GM18520 (cell line): Measurements from ENCODE around the gene FILIP1.

Source experiments
- ATAC-seq: cut with Tn5 transposase; IDR thresholded peaks from one replicate; pipeline ENCODE4 v1.9.1; 2021; ENCODE audit not compliant: unreplicated experiment

The FILIP1 gene

DNA sequence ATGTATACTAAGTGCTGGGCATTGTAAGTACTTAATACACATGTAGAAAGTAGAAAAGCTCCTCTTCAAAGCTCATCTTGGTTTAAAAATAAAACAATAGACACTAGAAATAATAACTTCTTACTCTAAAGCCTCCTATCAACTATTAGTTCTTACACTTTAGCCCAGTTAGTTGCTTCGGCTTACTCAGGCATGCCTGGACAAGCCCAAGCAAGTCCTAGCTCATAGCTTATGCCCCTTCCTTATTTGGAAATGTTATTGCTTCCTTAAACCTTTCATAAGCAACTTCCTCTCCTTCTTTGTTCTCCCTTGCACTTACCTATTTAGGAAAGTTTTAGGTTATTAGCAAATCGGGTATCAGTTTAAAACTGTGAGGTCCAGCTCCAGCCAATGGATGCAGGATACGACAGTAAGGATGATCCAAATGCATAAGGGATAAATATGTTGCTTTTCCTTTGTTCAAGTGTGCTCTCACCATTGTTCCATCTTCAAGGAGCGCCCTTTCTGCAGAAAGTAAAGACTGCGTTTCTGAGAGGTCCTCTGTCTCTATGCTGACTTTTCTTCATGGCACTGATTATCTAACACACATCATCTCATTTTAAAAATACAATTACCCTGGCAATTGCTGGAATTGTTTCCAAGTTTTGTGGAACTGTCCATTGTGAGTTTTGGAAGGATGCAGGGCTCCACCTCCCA is 221.3 kb downstream of the FILIP1 start:
- no peak for ATAC-seq

DNA sequence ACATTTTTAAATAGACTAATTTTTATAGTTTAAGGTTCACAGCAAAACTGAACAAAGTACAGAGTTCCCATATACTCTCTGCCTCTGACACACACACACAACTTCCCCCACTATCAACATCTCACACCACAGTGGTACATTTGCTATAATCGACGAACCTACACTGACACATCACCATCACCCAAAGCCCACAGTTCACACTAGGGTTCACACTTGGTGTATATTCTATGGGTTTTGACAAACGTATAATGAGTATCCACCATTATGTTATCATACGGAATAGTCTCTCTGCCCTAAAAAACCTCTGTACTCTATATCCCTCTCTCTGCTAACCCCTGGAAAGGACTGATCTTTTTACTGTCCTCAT is 224.6 kb downstream of the FILIP1 start:
- no peak for ATAC-seq

DNA sequence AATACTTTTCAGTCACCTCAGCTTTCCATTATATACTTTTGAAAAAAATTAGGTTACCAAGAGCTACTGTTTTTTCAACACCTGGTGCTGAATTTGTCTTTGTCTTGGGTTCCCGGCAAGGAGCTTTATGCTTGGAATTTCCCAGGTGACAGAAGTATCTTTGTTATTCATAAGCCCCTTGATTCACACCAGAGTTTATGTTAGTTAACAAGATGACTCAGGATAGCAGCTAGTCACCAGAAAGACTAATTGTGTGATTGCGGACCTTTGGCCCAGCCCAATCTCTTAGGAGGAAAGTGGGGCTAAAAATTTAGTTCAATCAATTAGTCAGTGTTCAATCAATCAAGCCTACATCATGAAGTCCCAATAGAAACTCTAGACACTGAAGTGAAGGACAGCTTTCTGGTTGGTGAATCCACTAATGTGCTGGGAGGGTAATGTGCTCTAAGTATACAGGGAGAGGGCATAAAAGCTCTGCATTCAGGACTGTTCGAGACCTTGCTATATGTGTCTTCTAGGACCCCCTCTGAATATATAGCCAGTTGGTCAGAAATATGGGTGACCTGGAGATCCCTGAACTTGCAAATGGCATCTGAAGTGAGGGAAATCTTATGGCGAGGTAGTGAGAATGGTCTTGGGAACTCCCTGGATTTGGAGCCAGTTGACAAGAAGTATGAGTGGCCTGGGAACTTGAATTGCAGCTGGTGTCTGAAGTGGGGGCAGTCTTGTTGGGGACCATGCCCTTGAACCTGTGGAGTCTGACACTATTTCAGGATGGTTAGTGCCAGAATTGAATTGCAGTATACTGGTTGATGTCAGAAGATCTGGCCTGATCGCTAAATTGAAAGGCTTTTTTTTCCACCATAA is 225.2 kb downstream of the FILIP1 start:
- no peak for ATAC-seq

DNA sequence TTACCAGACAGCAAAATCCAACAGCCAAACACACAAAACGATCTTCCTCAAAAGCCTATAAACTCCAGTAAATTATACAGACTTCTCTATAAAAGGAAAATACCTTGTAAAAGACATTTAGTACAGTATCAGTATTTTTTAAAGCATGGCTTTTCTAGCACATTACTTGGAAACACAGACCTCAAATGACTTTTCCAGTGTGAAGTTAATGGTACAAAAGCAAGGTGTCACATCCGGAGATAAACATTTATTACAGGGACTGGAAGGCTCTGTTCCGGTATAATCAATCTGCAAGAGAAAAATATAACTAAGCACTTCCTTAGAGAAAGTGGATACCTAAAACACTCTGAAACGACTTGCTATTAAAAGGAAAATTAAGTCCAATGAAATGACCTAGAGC is 226.1 kb downstream of the FILIP1 start:
- no peak for ATAC-seq

DNA sequence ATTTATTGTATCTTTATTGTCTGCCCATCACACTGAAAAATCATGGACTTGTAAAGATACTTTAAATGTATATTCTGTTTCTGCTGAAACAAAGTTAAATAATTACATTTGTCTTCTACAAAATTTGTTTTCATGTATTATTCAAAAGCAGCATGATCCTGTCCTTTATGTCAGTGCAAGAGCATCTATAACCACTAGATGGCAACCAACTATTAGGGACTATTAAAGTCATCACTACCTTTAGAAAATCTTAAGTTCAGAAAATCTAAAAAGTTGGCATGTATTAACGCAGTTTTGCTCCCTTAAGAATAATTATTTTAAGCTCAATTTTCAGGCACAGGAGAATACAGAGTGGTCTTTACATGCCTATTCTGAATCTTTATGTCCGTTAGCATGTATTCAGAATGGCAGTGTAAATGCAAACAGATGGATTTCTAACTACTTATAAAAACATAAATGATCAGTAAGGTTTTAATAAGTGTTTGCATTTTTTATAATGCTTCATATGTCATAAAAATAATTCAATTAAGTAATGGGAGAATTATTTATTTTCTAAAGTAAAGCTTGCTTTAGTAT is 226.8 kb downstream of the FILIP1 start:
- ATAC-seq = peak; percentile 66

DNA sequence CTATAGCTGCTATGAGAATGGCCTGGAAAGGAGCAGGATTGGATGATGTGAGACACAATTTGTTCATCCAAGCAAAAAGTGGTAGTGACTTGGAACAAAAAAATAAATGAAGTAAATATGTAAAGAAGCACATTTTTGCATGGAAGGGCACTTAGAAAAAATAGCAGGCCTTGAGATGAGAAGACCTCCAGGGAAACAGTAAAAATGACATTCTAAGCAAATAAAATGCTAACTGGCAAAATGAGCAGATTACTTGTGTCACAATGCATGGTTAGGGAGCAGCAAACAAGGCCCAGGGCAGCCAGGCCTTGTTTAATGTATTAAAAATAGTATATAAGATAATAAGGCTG is 230.2 kb downstream of the FILIP1 start:
- ATAC-seq = no peak

DNA sequence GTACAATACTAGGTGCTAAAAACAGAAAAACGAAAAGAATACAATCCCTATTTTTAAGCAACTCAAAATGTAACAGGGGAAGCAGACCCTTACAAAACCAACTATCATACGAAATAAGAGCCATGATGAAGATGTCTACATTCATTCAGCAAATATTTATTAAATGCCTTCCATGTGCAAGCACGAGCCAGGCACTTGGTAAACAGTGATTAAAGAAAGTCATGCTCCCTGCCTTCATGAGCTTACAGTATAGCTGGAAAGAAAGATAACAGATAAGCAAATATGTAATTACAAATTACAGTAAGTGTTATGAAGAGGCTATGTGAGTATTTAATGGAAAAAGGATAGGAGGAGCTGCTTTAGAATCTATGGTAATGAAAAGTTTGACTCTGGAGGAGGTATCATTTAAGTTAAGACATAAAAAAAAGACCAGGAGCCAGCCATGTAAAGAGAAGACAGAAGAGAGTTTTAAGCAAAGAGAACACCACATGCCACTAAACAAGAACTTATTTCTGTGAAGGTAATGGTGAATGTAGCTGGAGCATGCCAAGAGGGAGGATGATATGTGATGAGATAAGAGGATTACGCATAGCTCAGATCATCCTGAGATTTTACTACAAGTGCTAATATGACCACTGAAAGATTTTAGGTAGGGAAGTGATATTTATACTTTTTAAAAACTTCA is 230.7 kb downstream of the FILIP1 start:
- no peak for ATAC-seq

DNA sequence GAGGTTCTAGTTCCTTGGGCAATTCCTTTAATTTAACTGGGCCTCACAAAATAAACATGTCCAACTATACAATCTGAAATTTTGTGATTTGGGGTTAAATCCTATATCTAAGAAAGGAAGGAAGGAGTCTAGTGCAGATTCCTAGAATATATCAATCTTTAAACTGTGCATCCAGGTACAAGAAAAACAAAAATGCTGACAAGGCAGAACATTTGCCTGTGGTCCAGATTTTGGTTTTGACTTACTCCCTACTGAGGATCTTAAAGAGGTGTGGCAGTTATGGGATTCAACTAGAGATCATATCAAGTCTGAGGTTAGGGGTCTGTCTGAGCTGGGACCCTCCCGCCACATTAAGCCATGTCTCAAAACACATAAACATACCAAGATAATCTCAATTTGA is 232.3 kb downstream of the FILIP1 start:
- ATAC-seq = no peak

DNA sequence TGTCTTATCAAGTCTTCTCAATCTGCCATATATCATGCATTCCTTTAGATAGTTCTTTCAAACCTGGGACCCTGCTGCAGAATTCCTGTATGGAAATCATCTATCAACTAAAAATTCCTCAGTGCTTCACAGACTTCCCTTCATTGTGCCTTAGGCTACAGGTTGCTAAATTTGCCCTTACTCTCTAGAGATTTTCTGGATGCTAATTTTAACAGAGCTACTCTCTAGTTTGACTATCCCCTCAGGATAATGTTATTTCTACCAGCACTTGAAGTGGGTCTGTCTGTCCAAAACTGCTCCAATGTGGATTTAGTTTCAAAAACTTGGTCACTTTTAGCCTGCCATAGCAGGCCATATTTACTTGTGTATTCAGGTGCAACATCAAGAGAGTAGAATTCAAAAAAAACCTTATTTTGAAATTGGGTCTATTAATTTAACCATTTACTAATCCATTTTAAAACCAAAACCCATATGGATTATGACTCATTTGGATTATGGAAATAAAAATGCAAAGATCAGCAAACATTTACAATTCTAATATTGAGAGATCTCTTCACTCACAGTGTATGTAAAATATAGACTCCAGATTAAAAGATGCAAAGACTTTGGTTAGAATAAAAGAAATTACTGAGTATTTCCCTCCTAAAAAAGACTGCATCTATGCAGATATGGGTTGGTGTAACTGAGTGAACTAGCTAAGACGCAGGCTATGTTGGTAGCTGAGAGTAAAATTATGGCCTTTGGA is 236.1 kb downstream of the FILIP1 start:
- no peak for ATAC-seq

DNA sequence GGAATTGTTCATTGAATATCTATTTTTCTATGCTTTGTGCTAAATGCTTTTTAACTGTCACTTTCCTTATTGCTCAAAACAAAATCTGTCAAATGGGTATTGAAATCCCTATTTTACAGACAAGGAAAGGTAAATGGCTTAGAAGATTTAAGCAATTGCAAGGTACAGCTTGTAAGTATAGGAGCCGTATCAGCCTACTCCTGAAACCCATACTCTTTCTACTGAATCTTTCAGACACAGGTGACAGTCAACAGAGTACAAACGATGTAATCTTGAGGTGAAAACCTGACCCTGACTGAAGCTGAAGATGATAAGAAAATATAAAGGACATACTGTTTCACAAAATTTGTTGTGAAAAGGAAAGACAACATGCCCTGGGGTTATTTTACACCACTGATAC is 243.0 kb downstream of the FILIP1 start:
- ATAC-seq = no peak

DNA sequence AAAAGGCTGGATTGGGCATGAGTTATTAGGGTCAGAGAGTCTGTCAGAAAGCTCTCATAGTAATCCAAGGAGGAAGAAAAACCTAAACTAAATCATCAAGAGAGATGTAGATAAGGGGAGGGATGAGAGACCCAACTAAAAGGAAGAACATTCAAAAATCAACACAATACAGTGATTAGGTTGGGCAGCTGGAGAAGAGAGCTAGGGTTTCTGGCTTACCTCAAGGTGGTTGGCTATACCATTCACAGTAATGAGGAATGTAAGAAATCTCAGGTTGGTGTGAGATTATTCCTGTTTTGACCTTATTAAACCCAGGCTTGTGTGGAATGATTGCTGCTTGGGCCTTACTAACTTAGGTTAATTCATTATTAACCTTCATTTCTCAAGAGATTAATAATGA is 243.8 kb downstream of the FILIP1 start:
- ATAC-seq = no peak

DNA sequence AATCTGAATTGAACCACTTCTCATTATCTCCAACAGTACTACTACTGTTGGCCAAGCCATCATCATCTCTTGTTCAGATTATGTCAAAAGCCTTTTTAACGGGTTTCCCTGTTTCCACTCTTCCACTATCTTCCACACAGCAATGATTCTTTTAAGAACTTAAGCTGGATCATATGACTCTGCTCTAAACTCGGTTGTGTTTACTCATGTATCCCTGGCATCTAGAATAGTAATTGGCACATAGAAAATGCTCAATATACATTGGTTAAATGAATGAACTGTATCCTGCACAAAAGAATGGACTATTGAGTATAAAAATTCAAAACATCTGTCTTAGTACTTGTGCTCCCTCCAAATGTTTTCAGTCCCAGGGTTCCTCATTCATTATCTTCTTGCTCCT is 247.2 kb downstream of the FILIP1 start:
- ATAC-seq = no peak

DNA sequence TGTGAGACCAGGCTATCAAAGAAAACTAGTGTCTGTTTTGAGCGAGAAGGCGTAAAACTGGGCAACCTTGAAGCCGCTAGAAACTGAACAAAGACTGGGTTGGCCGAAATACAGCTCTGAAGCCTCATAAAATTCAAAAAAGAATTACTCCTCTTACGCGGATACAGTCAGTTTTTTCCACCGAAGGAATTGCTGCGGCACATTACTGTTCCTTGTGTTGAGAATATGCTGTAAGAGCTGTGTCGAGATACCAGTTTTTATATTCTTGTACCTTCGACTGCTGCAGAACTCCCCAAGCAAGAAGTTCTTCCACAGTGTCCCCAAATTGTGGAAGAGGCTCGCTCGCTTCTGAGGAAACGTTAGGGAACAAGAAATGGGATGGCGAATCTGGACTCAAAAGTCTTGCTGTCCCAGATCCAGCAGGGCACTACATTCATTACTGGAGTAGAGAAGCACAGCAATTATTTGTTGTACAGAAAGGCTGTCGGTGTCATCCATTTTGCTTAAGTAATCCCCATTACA is 249.5 kb downstream of the FILIP1 start:
- no peak for ATAC-seq

DNA sequence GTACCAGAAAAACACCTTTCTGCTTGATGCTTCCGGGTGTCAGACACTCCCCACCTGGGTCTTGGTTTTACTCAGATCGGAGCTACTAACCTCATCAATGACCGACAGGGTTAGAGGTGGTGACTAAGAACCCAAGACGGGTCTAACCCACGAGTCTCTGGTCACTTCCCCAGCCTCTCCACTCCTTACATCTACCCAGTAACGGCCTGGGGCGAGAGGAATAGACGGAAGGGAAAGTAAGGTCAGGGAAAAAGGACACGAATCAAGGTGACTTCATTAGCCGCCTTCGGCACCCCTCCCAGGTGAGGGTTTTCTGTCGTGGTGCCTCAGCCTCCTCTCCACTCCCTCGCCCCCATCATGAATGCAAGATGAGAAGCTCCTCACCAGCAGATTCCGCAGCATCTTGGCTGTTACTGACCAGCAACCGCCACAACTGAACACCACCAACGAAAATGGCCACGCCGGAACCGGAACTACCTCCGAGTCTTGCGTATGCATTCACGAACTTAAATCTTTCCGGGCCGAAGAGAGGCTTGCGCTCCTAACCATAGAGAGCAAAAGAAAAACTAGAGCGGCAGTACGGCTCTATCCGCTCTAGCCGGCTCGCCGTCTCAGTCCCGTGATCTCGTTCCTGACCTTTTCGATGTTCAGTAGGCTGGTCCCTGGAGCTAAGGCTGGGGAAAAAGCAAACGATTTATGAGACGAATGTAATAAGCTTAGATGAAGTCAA is 250.1 kb downstream of the FILIP1 start, which contains the start of gene COX7A2:
Gene COX7A2 (minus strand): TSS at position 469 of the 730 bp plus-strand sequence. CDS start 67 bp downstream, at position 402.
- peak; percentile 94 for ATAC-seq
